GM23338 (cell line): Measurements from ENCODE around the gene STRA8. TPM values are rescaled to one million over a fixed set of nuclear protein-coding genes. Genes with fewer than 3 reads are reported as not detected.

Source experiments
- ATAC-seq: fragments of 200-7000 bp; cut with Tn5 transposase; 3 replicates; pipeline ENCODE4 v1.9.1; 2020
- DNase-seq: peaks from one replicate; pipeline ENCODE4 v3.0.0-alpha.2; 2015; ENCODE audit warnings: low spot score
- H2AFZ ChIP-seq: fragments of 200-600 bp; sonication (generic); 2 replicates; pipeline ENCODE4 v1.8.0; 2016; ENCODE audit warnings: antibody characterized with exemption, mild to moderate bottlenecking, moderate library complexity
- H3F3A ChIP-seq: fragments of 200-600 bp; sonication (generic); replicated peaks from 2 replicates; pipeline ENCODE4 v1.8.0; 2017; ENCODE audit warnings: antibody characterized with exemption, mixed run types, low read depth
- H3K27ac ChIP-seq: fragments of 200-600 bp; sonication (generic); 2 replicates; pipeline ENCODE4 v1.6.1; 2016; ENCODE audit warnings: low read depth
- H3K27me3 ChIP-seq: fragments of 200-600 bp; sonication (generic); 2 replicates; pipeline ENCODE4 v1.8.0; 2016; ENCODE audit warnings: mild to moderate bottlenecking, mixed run types, moderate library complexity; ENCODE audit not compliant: insufficient read depth
- H3K36me3 ChIP-seq: fragments of 200-600 bp; sonication (generic); 2 replicates; pipeline ENCODE4 v1.8.0; 2016; ENCODE audit warnings: mild to moderate bottlenecking; ENCODE audit not compliant: insufficient read depth
- H3K4me1 ChIP-seq: fragments of 200-600 bp; sonication (generic); 2 replicates; pipeline ENCODE4 v1.8.0; 2016; ENCODE audit warnings: mild to moderate bottlenecking, moderate library complexity; ENCODE audit not compliant: insufficient read depth
- H3K4me2 ChIP-seq: fragments of 200-600 bp; sonication (generic); 2 replicates; pipeline ENCODE4 v1.7.1; 2017; ENCODE audit warnings: mixed run types
- H3K4me3 ChIP-seq: fragments of 200-600 bp; sonication (generic); 2 replicates; pipeline ENCODE4 v1.6.1; 2016; ENCODE audit warnings: mixed run types
- H3K79me2 ChIP-seq: fragments of 200-600 bp; sonication (generic); replicated peaks from 2 replicates; pipeline ENCODE4 v1.8.0; 2017; ENCODE audit warnings: mild to moderate bottlenecking; ENCODE audit not compliant: insufficient read depth
- H3K9me2 ChIP-seq: fragments of 200-600 bp; sonication (generic); 2 replicates; pipeline ENCODE4 v1.8.0; 2017; ENCODE audit not compliant: insufficient read depth
- H4K20me1 ChIP-seq: fragments of 200-600 bp; sonication (generic); replicated peaks from 2 replicates; pipeline ENCODE4 v1.8.0; 2017; ENCODE audit warnings: mild to moderate bottlenecking; ENCODE audit not compliant: insufficient read depth
- H3K27ac Mint-ChIP-seq: 2 replicates; pipeline ENCODE4 v1.8.0; 2020; ENCODE audit warnings: inconsistent platforms, mild to moderate bottlenecking, moderate library complexity, mixed read lengths
- H3K27me3 Mint-ChIP-seq: 3 replicates; pipeline ENCODE4 v1.8.0; 2022; ENCODE audit warnings: low read depth, mild to moderate bottlenecking, moderate library complexity, mixed read lengths, inconsistent platforms; ENCODE audit not compliant: insufficient read depth, poor library complexity
- H3K36me3 Mint-ChIP-seq: 3 replicates; pipeline ENCODE4 v1.8.0; 2021; ENCODE audit warnings: low read depth, mild to moderate bottlenecking, inconsistent platforms, moderate library complexity, mixed read lengths
- H3K4me1 Mint-ChIP-seq: 3 replicates; pipeline ENCODE4 v1.8.0; 2020; ENCODE audit warnings: mild to moderate bottlenecking, inconsistent platforms, mixed read lengths
- H3K4me3 Mint-ChIP-seq: 3 replicates; pipeline ENCODE4 v1.8.0; 2021; ENCODE audit warnings: moderate library complexity, mild to moderate bottlenecking, inconsistent platforms, mixed read lengths
- H3K9me3 Mint-ChIP-seq: 3 replicates; pipeline ENCODE4 v1.8.0; 2020; ENCODE audit warnings: moderate library complexity, mild to moderate bottlenecking, inconsistent platforms, mixed read lengths
- EZH2phosphoT487 ChIP-seq: fragments of 200-600 bp; sonication (generic); IDR thresholded peaks from one replicate; pipeline ENCODE4 v1.8.1; 2018; ENCODE audit warnings: antibody characterized with exemption; ENCODE audit not compliant: unreplicated experiment
- ZNF114 ChIP-seq: fragments of 250-450 bp; sonication (Bioruptor Pico); IDR thresholded peaks from 2 replicates; pipeline ENCODE4 v1.5.0; 2020; ENCODE audit warnings: mild to moderate bottlenecking, moderate library complexity
- ZNF331 ChIP-seq: fragments of 250-450 bp; sonication (Bioruptor Pico); IDR thresholded peaks from 2 replicates; pipeline ENCODE4 v1.5.0; 2020; ENCODE audit warnings: low read depth, mild to moderate bottlenecking, moderate library complexity
- ZNF462 ChIP-seq: fragments of 250-450 bp; sonication (Bioruptor Pico); IDR thresholded peaks from 2 replicates; pipeline ENCODE4 v1.5.0; 2020; ENCODE audit warnings: mild to moderate bottlenecking, moderate library complexity
- polyA plus RNA-seq: library from polyadenylated mRNA; unstranded; fragments of >200 nt; fragmentation: Nextera tagmentation; extraction: Ambion mirVana; gene quantifications from 2 replicates; pipeline ENCODE4 v1.2.1, GENCODE V29; 2016
- total RNA-seq: library from RNA; depleted of rRNA; stranded (reverse); fragments of >200 nt; shearing (Covaris generic); gene quantifications from 2 replicates; pipeline ENCODE4 v1.2.3, GENCODE V29; 2014
- TF ChIP-seq, protein P1 (sequence below): IDR thresholded peaks from 2 replicates; pipeline ENCODE4 v1.6.1; 2016; ENCODE audit warnings: antibody characterized with exemption

STRA8 gene
- total and polyA plus RNA-seq, 2 experiments from 2014 or later, result not detected

DNA sequence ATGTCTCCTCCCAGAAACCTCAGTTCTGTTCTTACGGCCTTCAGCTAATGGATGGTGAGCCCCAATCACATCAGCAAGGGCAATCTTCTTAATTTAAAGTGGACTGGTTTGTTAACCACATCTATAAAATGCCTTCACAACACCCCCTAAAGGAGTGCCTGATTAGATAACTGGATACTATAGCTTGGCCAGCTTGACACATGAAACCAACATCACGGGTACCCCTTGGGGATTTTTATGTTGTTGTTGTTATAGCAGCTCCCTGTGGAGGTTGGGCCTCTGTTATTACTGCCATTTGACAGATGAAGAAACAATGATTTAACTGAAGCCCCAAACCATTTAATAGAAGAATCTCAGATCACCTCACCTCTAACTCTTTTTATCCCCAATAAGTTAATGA is 26.8 kb downstream of the STRA8 start (continued):
- TF ChIP-seq ZNF462 (CRISPR knock-in tag), result no peak
- no peak for TF ChIP-seq ZNF114 (CRISPR knock-in tag)
- TF ChIP-seq, protein P1, sequence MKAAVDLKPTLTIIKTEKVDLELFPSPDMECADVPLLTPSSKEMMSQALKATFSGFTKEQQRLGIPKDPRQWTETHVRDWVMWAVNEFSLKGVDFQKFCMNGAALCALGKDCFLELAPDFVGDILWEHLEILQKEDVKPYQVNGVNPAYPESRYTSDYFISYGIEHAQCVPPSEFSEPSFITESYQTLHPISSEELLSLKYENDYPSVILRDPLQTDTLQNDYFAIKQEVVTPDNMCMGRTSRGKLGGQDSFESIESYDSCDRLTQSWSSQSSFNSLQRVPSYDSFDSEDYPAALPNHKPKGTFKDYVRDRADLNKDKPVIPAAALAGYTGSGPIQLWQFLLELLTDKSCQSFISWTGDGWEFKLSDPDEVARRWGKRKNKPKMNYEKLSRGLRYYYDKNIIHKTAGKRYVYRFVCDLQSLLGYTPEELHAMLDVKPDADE, result no peak
- no peak for TF ChIP-seq ZNF331 (CRISPR knock-in tag)

- Histone ChIP-seq H3K27me3 (no peaks in the 10 kb centered on the region), H3K36me3 (no peaks in the 10 kb centered on the region), H4K20me1 (no peaks in the 10 kb centered on the region), H3K4me1 (no peaks in the 10 kb centered on the region), H2AFZ (no peak overlapping the region), H3K79me2 (no peaks in the 10 kb centered on the region), H3K27ac (no peak overlapping the region), H3K9me2 (no peaks in the 10 kb centered on the region), H3F3A (no peaks in the 10 kb centered on the region), H3K4me3 (no peak overlapping the region), H3K4me2 (no peak overlapping the region)
- H3K36me3 Mint-ChIP-seq, result peaks cover 16% of the 10 kb centered on the region; the same call in 2 of the 3 replicates
- peaks cover 41% of the 10 kb centered on the region for H3K9me3 Mint-ChIP-seq
- peaks cover 10% of the 10 kb centered on the region for H3K27me3 Mint-ChIP-seq
- H3K4me3 Mint-ChIP-seq, result no peak overlapping the region
- H3K4me1 Mint-ChIP-seq, result peaks cover 2% of the 10 kb centered on the region; the same call in 2 of the 3 replicates
- no peak for ATAC-seq
- no peak for DNase-seq
- no peak for TF ChIP-seq EZH2phosphoT487
- TF ChIP-seq ZNF114 (CRISPR knock-in tag), result no peak
- H3K27ac Mint-ChIP-seq, result no peak overlapping the region
These were observed 27.5 kb downstream of the STRA8 start for GRCh38 chr7:135260930-135261721.
